ENCODE measurements around the gene ARHGEF39. TPM values are rescaled to one million over a fixed set of nuclear protein-coding genes. Genes with fewer than 3 reads are reported as not detected.

ARHGEF39 gene
- total and polyA plus RNA-seq, 2 donors from 2014 or later, result 0.17 to 0.72 TPM

DNA sequence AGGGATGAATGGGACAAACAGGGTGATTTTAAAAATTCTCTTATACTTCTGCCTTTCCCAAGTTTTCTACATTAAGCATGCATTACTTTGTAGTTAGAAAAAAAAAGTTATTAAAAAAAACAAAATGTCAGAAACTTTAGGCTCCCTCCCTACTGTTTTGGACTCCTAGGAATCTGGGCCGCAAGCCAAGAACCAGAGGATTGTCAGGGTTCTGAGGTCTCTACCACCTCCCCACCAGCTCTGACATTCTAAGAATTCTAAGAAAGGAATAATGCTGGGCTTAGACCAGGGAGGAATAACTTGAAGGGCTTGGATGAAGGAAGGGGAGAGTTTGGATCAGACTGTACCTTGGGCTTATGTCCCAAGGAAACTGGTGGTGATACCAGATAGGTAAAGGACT, 1.1 kb upstream of the ARHGEF39 start:
- FAIRE-seq, result no peak
- intact Hi-C loops (cut with DNase I), result no loop called here
- Histone ChIP-seq H3K4me3 (ENCODE audit: low read length in 3 of 3) (no peak overlapping the region), H3K27me3 (ENCODE audit: control insufficient read depth, insufficient read depth, low read length) (no peaks in the 10 kb centered on the region), H3K27ac (ENCODE audit: low read depth in 2 of 2, low read length in 2 of 2) (no peak overlapping the region), H3K4me1 (ENCODE audit: control insufficient read depth in 2 of 3, insufficient read depth in 2 of 3, low read depth in 1 of 3, low read length in 3 of 3) (peaks cover 0 to 18% (median 16%) of the 10 kb centered on the region in 3 donors), H3K36me3 (ENCODE audit: control insufficient read depth in 2 of 3, insufficient read depth in 3 of 3, low read length in 3 of 3) (peaks cover 0 to 3% (median 0%) of the 10 kb centered on the region in 3 donors), H3K9me3 (ENCODE audit: control insufficient read depth in 2 of 3, insufficient read depth in 1 of 3, low read length in 3 of 3) (no peaks in the 10 kb centered on the region), H3K9ac (ENCODE audit: low read length in 3 of 3) (no peak overlapping the region)
- TF ChIP-seq, protein P1, sequence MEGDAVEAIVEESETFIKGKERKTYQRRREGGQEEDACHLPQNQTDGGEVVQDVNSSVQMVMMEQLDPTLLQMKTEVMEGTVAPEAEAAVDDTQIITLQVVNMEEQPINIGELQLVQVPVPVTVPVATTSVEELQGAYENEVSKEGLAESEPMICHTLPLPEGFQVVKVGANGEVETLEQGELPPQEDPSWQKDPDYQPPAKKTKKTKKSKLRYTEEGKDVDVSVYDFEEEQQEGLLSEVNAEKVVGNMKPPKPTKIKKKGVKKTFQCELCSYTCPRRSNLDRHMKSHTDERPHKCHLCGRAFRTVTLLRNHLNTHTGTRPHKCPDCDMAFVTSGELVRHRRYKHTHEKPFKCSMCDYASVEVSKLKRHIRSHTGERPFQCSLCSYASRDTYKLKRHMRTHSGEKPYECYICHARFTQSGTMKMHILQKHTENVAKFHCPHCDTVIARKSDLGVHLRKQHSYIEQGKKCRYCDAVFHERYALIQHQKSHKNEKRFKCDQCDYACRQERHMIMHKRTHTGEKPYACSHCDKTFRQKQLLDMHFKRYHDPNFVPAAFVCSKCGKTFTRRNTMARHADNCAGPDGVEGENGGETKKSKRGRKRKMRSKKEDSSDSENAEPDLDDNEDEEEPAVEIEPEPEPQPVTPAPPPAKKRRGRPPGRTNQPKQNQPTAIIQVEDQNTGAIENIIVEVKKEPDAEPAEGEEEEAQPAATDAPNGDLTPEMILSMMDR (IDR thresholded peaks at IDR 0.05; ENCODE audit: borderline replicate concordance, extremely low read depth, insufficient read depth), result no peak
- DNase-seq, result peak in 1 of 5 donors; percentile 69

DNA sequence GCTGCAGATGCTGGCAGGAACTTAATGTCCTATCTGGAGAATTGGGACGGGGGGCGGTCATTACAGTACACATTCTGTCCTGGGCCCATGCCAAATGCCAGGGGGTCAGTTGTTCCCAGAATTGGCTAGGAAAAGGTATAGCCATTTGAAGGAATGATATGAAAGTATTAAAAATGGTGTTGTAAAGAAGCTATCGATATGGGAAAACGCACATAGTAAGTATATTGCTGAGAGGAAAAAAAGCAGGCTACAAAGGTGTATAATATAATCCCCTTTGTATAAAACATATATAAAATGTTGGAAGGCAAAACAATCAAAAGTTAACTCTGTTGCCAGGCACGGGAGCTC, 450 bp upstream of the ARHGEF39 start:
- Histone ChIP-seq H3K9ac (ENCODE audit: low read length in 3 of 3) (peak overlapping the region in 2 of 3 donors; percentile 39 to 45), H3K4me1 (ENCODE audit: control insufficient read depth in 2 of 3, insufficient read depth in 2 of 3, low read depth in 1 of 3, low read length in 3 of 3) (peaks cover 0 to 18% (median 16%) of the 10 kb centered on the region in 3 donors), H3K36me3 (ENCODE audit: control insufficient read depth in 2 of 3, insufficient read depth in 3 of 3, low read length in 3 of 3) (peaks cover 0 to 9% (median 3%) of the 10 kb centered on the region in 3 donors), H3K9me3 (ENCODE audit: control insufficient read depth in 2 of 3, insufficient read depth in 1 of 3, low read length in 3 of 3) (no peaks in the 10 kb centered on the region), H3K27me3 (ENCODE audit: control insufficient read depth, insufficient read depth, low read length) (no peaks in the 10 kb centered on the region), H3K27ac (ENCODE audit: low read depth in 2 of 2, low read length in 2 of 2) (peak overlapping the region in 1 of 2 donors; percentile 38), H3K4me3 (ENCODE audit: low read length in 3 of 3) (peak overlapping the region; percentile 63 to 64 (median 64))
- TF ChIP-seq, protein P1 (IDR thresholded peaks at IDR 0.05; ENCODE audit: borderline replicate concordance, extremely low read depth, insufficient read depth), result no peak
- DNase-seq, result no peak
- no peak for FAIRE-seq
- intact Hi-C loops (cut with DNase I), result no loop called here

DNA sequence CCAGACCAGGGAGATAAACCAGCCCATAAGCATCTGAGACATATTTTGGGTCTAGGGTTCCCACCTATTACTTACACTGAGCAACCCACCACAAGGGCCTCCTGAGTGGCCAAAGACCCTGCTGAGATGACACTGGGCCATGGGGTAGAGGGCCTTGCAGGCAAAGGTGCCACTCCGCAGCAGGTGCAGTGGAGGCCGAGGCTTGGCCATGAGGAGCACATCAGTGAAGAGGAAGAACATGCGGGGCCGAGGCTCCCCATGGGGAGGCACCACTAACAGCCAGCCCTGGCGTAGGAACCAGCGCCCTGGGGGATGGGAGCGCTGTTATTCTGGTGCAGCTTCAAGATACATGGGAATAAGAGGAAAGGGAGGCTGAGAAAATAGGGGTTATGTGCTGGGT, 2.6 kb downstream of the ARHGEF39 start:
- no peak overlapping the region for H3K4me3 ChIP-seq (ENCODE audit: low read length in 3 of 3)
- H3K27ac ChIP-seq (ENCODE audit: low read depth in 2 of 2, low read length in 2 of 2), result no peak overlapping the region
- no peak overlapping the region for H3K9ac ChIP-seq (ENCODE audit: low read length in 3 of 3)
- H3K36me3 ChIP-seq (ENCODE audit: control insufficient read depth in 2 of 3, insufficient read depth in 3 of 3, low read length in 3 of 3), result peaks cover 0 to 10% (median 3%) of the 10 kb centered on the region in 3 donors
- no peak for FAIRE-seq
- intact Hi-C loops (cut with DNase I), result no loop called here
- DNase-seq, result no peak
- no peaks in the 10 kb centered on the region for H3K9me3 ChIP-seq (ENCODE audit: control insufficient read depth in 2 of 3, insufficient read depth in 1 of 3, low read length in 3 of 3)
- no peaks in the 10 kb centered on the region for H3K27me3 ChIP-seq (ENCODE audit: control insufficient read depth, insufficient read depth, low read length)
- peaks cover 0 to 18% (median 14%) of the 10 kb centered on the region in 3 donors for H3K4me1 ChIP-seq (ENCODE audit: control insufficient read depth in 2 of 3, insufficient read depth in 2 of 3, low read depth in 1 of 3, low read length in 3 of 3)
- TF ChIP-seq, protein P1 (IDR thresholded peaks at IDR 0.05; ENCODE audit: borderline replicate concordance, extremely low read depth, insufficient read depth), result no peak
